ENCODE data around the gene ZNF773. TPM values are rescaled to one million over a fixed set of nuclear protein-coding genes. Genes with fewer than 3 reads are reported as not detected.
"Not testable (repeated sequence)": the region's sequence is repeated elsewhere in the genome, so short reads cannot be mapped to it uniquely, and the experiment has no call there.

Gene ZNF773
- total RNA-seq, 1 experiment from 2014 or later, result 12.1 TPM

DNA sequence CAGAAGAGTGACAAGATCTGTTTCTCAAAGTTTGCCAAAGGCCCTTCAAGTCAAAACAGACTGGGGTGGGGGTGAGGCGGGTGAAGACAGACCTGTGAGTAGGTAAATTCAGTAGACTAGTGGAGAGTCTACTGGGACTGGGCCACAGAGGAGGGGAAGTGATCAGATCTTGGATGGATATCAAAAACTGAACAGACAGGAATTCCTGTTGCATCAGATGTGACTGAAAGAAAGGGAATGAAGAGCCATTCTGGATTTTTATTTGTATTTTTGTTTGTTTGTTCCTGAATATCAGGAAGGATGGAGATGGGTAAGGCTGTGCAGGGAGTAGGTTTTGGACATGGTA lies 11.5 kb upstream of the ZNF773 start:
- H3K9me2 ChIP-seq (ENCODE audit: insufficient read depth); DNase-seq; CTCF ChIA-PET; H3K27me3 ChIP-seq (ENCODE audit: insufficient read depth, low read depth); H3K79me2 ChIP-seq (ENCODE audit: low read depth); H3K9me3 ChIP-seq (ENCODE audit: insufficient read depth, low read depth); BruUV-seq (replicated peaks); H3K4me1 ChIP-seq (replicated peaks; ENCODE audit: insufficient read depth); H4K20me1 ChIP-seq (ENCODE audit: insufficient read depth); H3F3A ChIP-seq (ENCODE audit: insufficient read depth, low read depth); intact Hi-C loops (cut with micrococcal nuclease; ENCODE audit: unreplicated experiment); H2AFZ ChIP-seq; POLR2A ChIA-PET (ENCODE audit: unreplicated experiment); H3K27ac ChIP-seq: not testable (repeated sequence)
- Histone ChIP-seq H3K4me2 (peak overlapping the region; percentile 76), H3K4me3 (peak overlapping the region; percentile 52), H3K36me3 (ENCODE audit: low read depth) (peaks cover 19% of the 10 kb centered on the region; the same call in 1 of the 2 replicates)

DNA sequence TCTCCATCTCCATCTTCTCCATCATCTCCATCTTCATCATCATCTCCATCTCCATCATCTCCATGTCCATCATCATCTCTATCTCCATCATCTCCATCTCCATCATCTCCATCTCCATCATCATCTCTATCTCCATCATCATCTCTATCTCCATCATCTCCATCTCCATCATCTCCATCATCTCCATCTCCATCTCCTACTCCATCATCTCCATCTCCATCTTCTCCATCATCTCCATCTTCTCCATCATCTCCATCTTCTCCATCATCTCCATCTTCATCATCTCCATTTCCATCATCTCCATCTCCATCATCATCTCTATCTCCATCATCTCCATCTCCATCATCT lies 432 bp upstream of the ZNF773 start:
- H2AFZ ChIP-seq; H3K4me2 ChIP-seq; BruUV-seq (replicated peaks); H4K20me1 ChIP-seq (ENCODE audit: insufficient read depth); H3F3A ChIP-seq (ENCODE audit: insufficient read depth, low read depth); DNase-seq; H3K27ac ChIP-seq; CTCF ChIA-PET; H3K27me3 ChIP-seq (ENCODE audit: insufficient read depth, low read depth); H3K9me2 ChIP-seq (ENCODE audit: insufficient read depth); H3K4me1 ChIP-seq (replicated peaks; ENCODE audit: insufficient read depth); H3K4me3 ChIP-seq: not testable (repeated sequence)
- intact Hi-C loops (cut with micrococcal nuclease; ENCODE audit: unreplicated experiment), result loop anchor here (1.0 kb wide), 1 partner anchor 28 kb away; the partner anchor contains the start of gene ZNF549
- POLR2A ChIA-PET (ENCODE audit: unreplicated experiment), result interaction anchor here (0.6 kb wide), 3 partner anchors 16 to 64 kb away, joined by 3 to 4 read pairs (median 3); partner anchors contain the start of gene ZNF749
- Histone ChIP-seq H3K9me3 (ENCODE audit: insufficient read depth, low read depth) (peaks cover 24% of the 10 kb centered on the region; the same call in 1 of the 2 replicates), H3K36me3 (ENCODE audit: low read depth) (peaks cover 32% of the 10 kb centered on the region), H3K79me2 (ENCODE audit: low read depth) (peaks cover 31% of the 10 kb centered on the region)

DNA sequence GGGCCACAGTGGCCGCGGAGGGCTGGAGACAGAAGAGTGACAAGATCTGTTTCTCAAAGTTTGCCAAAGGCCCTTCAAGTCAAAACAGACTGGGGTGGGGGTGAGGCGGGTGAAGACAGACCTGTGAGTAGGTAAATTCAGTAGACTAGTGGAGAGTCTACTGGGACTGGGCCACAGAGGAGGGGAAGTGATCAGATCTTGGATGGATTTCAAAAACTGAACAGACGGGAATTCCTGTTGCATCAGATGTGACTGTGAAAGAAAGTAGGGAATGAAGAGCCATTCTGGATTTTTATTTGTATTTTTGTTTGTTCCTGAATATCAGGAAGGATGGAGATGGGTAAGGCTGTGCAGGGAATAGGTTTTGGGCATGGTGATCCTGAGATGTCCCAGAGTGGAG lies 662 bp downstream of the ZNF773 start:
- H3F3A ChIP-seq (ENCODE audit: insufficient read depth, low read depth); H4K20me1 ChIP-seq (ENCODE audit: insufficient read depth); H3K9me2 ChIP-seq (ENCODE audit: insufficient read depth); H3K27ac ChIP-seq; H3K27me3 ChIP-seq (ENCODE audit: insufficient read depth, low read depth); intact Hi-C loops (cut with micrococcal nuclease; ENCODE audit: unreplicated experiment); H2AFZ ChIP-seq; CTCF ChIA-PET; BruUV-seq (replicated peaks); H3K4me1 ChIP-seq (replicated peaks; ENCODE audit: insufficient read depth); DNase-seq: not testable (repeated sequence)
- Histone ChIP-seq H3K4me2 (peak overlapping the region; percentile 87), H3K79me2 (ENCODE audit: low read depth) (peaks cover 31% of the 10 kb centered on the region), H3K9me3 (ENCODE audit: insufficient read depth, low read depth) (peaks cover 24% of the 10 kb centered on the region; the same call in 1 of the 2 replicates), H3K36me3 (ENCODE audit: low read depth) (peaks cover 29% of the 10 kb centered on the region), H3K4me3 (peak overlapping the region; percentile 91)
- POLR2A ChIA-PET (ENCODE audit: unreplicated experiment), result interaction anchor here (0.6 kb wide), 2 partner anchors 151 to 544 kb away, joined by 3 to 6 read pairs; no protein-coding TSS in a partner anchor

DNA sequence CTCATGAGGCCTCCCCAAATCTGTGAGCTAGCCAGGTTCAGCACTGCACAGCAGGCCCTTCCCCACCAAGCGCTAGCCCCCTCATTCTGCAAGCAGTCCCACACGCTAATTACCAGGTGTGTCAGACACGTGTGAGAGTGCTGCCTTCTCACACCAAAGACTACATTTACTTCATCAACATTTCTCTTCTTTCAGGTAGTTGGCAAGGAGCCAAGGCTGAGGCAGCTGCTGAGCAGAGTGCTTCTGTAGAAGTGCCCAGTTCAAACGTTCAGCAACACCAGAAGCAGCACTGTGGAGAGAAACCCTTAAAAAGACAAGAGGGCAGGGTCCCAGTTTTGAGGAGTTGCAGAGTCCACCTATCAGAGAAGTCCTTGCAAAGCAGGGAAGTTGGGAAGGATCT lies 6.4 kb downstream of the ZNF773 start:
- Histone ChIP-seq H3K9me2 (ENCODE audit: insufficient read depth) (no peaks in the 10 kb centered on the region), H3K79me2 (ENCODE audit: low read depth) (peaks cover 22% of the 10 kb centered on the region), H3K36me3 (ENCODE audit: low read depth) (peaks cover 61% of the 10 kb centered on the region), H3K9me3 (ENCODE audit: insufficient read depth, low read depth) (peaks cover 30% of the 10 kb centered on the region; the same call in 1 of the 2 replicates), H3K4me2 (no peak overlapping the region), H3F3A (ENCODE audit: insufficient read depth, low read depth) (no peaks in the 10 kb centered on the region; the same call in 1 of the 2 replicates), H3K27ac (no peak overlapping the region), H3K4me3 (no peak overlapping the region), H4K20me1 (ENCODE audit: insufficient read depth) (no peaks in the 10 kb centered on the region), H3K4me1 (replicated peaks; ENCODE audit: insufficient read depth) (no peaks in the 10 kb centered on the region), H2AFZ (no peak overlapping the region), H3K27me3 (ENCODE audit: insufficient read depth, low read depth) (no peaks in the 10 kb centered on the region)
- intact Hi-C loops (cut with micrococcal nuclease; ENCODE audit: unreplicated experiment), result no loop called here
- no TSS peak for BruUV-seq (replicated peaks)
- TF ChIP-seq, protein P1, sequence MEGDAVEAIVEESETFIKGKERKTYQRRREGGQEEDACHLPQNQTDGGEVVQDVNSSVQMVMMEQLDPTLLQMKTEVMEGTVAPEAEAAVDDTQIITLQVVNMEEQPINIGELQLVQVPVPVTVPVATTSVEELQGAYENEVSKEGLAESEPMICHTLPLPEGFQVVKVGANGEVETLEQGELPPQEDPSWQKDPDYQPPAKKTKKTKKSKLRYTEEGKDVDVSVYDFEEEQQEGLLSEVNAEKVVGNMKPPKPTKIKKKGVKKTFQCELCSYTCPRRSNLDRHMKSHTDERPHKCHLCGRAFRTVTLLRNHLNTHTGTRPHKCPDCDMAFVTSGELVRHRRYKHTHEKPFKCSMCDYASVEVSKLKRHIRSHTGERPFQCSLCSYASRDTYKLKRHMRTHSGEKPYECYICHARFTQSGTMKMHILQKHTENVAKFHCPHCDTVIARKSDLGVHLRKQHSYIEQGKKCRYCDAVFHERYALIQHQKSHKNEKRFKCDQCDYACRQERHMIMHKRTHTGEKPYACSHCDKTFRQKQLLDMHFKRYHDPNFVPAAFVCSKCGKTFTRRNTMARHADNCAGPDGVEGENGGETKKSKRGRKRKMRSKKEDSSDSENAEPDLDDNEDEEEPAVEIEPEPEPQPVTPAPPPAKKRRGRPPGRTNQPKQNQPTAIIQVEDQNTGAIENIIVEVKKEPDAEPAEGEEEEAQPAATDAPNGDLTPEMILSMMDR (conservative IDR thresholded peaks at IDR 0.05), result no peak
- TF ChIP-seq EZH2 (IDR thresholded peaks at IDR 0.05; ENCODE audit: low read depth), result no peak
- no peak for DNase-seq
- POLR2A ChIA-PET (ENCODE audit: unreplicated experiment), result no interaction called here
- CTCF ChIA-PET, result no interaction called here

Measured in PC-9 (cell line).